Ovary (tissue), 9 donors: ENCODE data around the gene RAB3A. TPM values are rescaled to one million over a fixed set of nuclear protein-coding genes. Genes with fewer than 3 reads are reported as not detected.

Experiments
- DNase-seq, 5 donors: peaks; one replicate each; pipeline ENCODE4 v3.0.0-alpha.2; 2019 to 2020
- H3K27ac ChIP-seq, 2 donors: fragments of 200-600 bp; one replicate each; pipeline versions ENCODE4 v1.5.1 to v1.8.0; 2019 to 2022
- H3K27me3 ChIP-seq: fragments of 200-600 bp; one replicate; pipeline ENCODE4 v1.8.0; 2022
- H3K36me3 ChIP-seq: fragments of 200-600 bp; sonication (generic); one replicate; pipeline ENCODE4 v1.5.1; 2019
- H3K4me1 ChIP-seq: one replicate; pipeline ENCODE4 v1.8.1; 2013; ENCODE audit warnings: mild to moderate bottlenecking, moderate library complexity; ENCODE audit not compliant: insufficient read depth
- H3K4me3 ChIP-seq: fragments of 200-600 bp; sonication (generic); one replicate; pipeline ENCODE4 v1.5.1; 2017
- H3K9me3 ChIP-seq, 2 donors: fragments of 200-600 bp in 1 of 2; sonication (generic) in 1 of 2; one replicate each; pipeline versions ENCODE4 v1.5.1 to v1.8.1; 2013 to 2019; ENCODE audit warnings: mild to moderate bottlenecking in 1 of 2, moderate library complexity in 1 of 2
- CTCF ChIP-seq, 3 donors: fragments of 450-650 bp in 2 of 3; fragments of 200-600 bp in 1 of 3; IDR thresholded peaks; one replicate each; pipeline versions ENCODE4 v1.5.1 to v1.8.0; 2016 to 2022; ENCODE audit warnings: antibody characterized with exemption in 3 of 3, mild to moderate bottlenecking in 1 of 3
- EP300 ChIP-seq: sonication (generic); formaldehyde crosslinking; IDR thresholded peaks from one replicate; pipeline ENCODE4 v1.6.1; 2017; ENCODE audit warnings: antibody characterized with exemption
- POLR2A ChIP-seq: fragments of 450-650 bp; IDR thresholded peaks from one replicate; pipeline ENCODE4 v1.6.1; 2017; ENCODE audit warnings: antibody characterized with exemption, mild to moderate bottlenecking, moderate library complexity
- WGBS, 3 donors: extraction: QIAGEN DNeasy Blood & Tissue Kit in 1 of 3; methylation state at CpG; one replicate each; pipeline versions ENCODE4 v1.1.5 to v1.1.7; 2013 to 2017; 5-methylcytosine and 5-hydroxymethylcytosine counted together
- intact Hi-C, 4 donors: fragments of 100-400 bp; cut with DNase I; formaldehyde crosslinking; loops; one replicate each; pipeline versions ENCODE4 v1.11.0 to v1.15.1; 2022 to 2023
- polyA plus RNA-seq, 2 donors: library from polyadenylated mRNA; stranded (reverse); fragments of 200-250 nt in 1 of 2; fragments of 350-450 nt in 1 of 2; fragmentation: Illumina TruSeq in 1 of 2; extraction: RNeasy Lipid Tissue Mini Kit (QIAGEN cat#74804) in 1 of 2; gene quantifications; one replicate each; pipeline ENCODE4 v1.2.3, GENCODE V29; 2013 to 2014
- total RNA-seq, 7 donors: library from RNA; depleted of rRNA in 2 of 7; stranded (reverse); fragments of >200 nt in 2 of 7; fragmentation: NEBNext Ultra II Directional in 3 of 7; extraction: Animal tissue kit (Norgen Biotek cat#: 25700) in 3 of 7; gene quantifications; one replicate each; pipeline versions ENCODE4 v1.1.0 to v1.2.4, GENCODE V29; 2016 to 2023
- donor health status: DM: no; HTN: no; CAD: no; lungs with moderate emphysema.
- donor health status: DM: no; HTN: no; CAD: no.
- donor health status: Bipolar disorder and iron deficiency.
- donor health status: DM: yes; HTN: yes; CAD: no.
- donor health status: DM: no; HTN: no; CAD: no.
- donor health status: DM: yes; HTN: yes; CAD: no.

The RAB3A gene
- total and polyA plus RNA-seq, 9 donors, result 1.9 to 32.9 (median 7.9) TPM

DNA sequence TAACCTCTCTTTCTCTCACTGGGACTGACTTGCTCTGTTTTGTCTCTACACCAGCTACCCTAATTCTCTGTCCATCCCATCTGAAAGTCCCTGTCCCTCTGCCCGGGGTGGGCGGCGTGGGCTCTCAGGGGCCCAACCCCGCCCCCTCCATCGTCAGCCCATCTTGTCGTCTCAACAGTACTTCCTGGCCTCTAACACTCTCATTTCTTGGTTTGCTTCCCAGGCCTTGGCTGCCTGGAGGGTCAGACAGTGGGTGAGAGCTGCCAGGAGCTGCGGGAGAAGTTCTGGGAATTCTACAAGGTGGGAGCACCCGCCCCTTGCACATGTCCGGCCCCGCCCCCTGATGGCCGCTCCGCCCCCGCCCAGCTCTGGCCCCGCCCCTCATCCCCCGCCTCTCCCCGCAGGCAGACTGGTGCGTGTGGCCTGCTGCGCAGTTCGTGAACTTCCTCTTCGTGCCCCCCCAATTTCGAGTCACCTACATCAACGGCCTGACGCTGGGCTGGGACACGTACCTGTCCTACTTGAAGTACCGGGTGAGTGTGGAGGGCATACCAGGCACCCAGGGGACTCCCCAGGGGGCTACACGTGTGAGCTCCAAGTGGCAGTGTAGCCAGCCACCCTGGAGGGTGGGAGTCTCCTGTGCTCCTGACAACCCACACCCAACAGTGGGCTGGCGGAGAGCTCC lies 9.1 kb downstream of the RAB3A start:
- WGBS, 3 donors, result 14 to 22% (median 16%) methylated on average over 25 to 27 of the region's 27 CpGs
- no peaks in the 10 kb centered on the region for H3K9me3 ChIP-seq
- peak overlapping the region; percentile 62 for H3K4me3 ChIP-seq
- H3K27ac ChIP-seq, result peak overlapping the region in 1 of 2 donors; percentile 66
- no peaks in the 10 kb centered on the region for H3K27me3 ChIP-seq
- H3K4me1 ChIP-seq, result peaks cover 6% of the 10 kb centered on the region
- TF ChIP-seq EP300, result no peak
- TF ChIP-seq CTCF (IDR thresholded peaks at IDR 0.05), result no peak
- no peak for TF ChIP-seq POLR2A
- intact Hi-C loops, result loop anchor here in 2 of 4 donors (5.0 to 10.0 kb wide), 3 partner anchors 60 to 220 kb away; partner anchors contain the start of gene SSBP4 (in 1 of the 2)
- H3K36me3 ChIP-seq, result no peaks in the 10 kb centered on the region
- DNase-seq, result peak; percentile 79 to 87 (median 82)

DNA sequence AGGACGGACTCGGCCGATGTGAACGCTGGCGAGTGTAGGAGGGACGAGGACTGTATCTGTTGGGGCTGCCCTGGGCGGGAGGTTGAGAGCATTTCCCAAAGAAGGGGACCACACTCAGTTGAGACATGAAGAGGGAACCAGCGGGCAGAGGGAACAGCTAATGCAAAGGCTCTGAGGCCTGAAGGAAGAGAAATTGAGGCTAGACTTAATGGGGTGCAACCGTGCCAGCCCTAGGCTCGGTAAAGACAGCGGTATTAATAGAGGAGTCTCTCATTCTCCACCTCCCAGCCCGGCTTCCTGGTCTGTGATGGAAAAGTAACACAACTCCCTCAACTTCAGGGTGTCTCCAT lies 9.7 kb downstream of the RAB3A start:
- no peak for DNase-seq
- intact Hi-C loops, result loop anchor here in 2 of 4 donors (5.0 to 10.0 kb wide), 3 partner anchors 61 to 221 kb away; partner anchors contain the start of gene SSBP4 (in 1 of the 2)
- Histone ChIP-seq H3K27me3 (no peaks in the 10 kb centered on the region), H3K4me3 (peak overlapping the region; percentile 62), H3K36me3 (no peaks in the 10 kb centered on the region), H3K9me3 (no peaks in the 10 kb centered on the region), H3K4me1 (peaks cover 6% of the 10 kb centered on the region), H3K27ac (peak overlapping the region in 1 of 2 donors; percentile 66)
- TF ChIP-seq CTCF (IDR thresholded peaks at IDR 0.05) (no peak), POLR2A (no peak)
- WGBS, 3 donors, result 30 to 41% (median 33%) methylated on average over 12 of the region's 12 CpGs

GRCh38 chr19:18193388-18194180 lies 10.3 kb downstream of the RAB3A start:
- H3K9me3 ChIP-seq, result no peaks in the 10 kb centered on the region
- no peak for TF ChIP-seq EP300
- no peak for TF ChIP-seq CTCF (IDR thresholded peaks at IDR 0.05)
- no peak for TF ChIP-seq POLR2A
- DNase-seq, result peak in 3 of 5 donors; percentile 63 to 82 (median 77)
- WGBS, 3 donors, result 2 to 7% (median 5%) methylated on average over 29 to 46 of the region's 46 CpGs
- H3K27me3 ChIP-seq, result no peaks in the 10 kb centered on the region
- intact Hi-C loops, result loop anchor here in 3 of 4 donors (2.0 to 10.0 kb wide), 4 partner anchors 59 to 221 kb away; partner anchors contain the start of gene SSBP4 (in 1 of the 3)
- H3K4me1 ChIP-seq, result peaks cover 6% of the 10 kb centered on the region
- H3K4me3 ChIP-seq, result peak overlapping the region; percentile 62
- peak overlapping the region; percentile 81 to 95 for H3K27ac ChIP-seq
- no peaks in the 10 kb centered on the region for H3K36me3 ChIP-seq

GRCh38 chr19:18192673-18193387 lies 11.0 kb downstream of the RAB3A start, which contains the start of gene MPV17L2:
Gene MPV17L2, plus strand, starts transcription at chr19:18193218. Its CDS starts 64 bp downstream, at chr19:18193282.
- WGBS, 3 donors, result 0 to 1% (median 0%) methylated on average over 41 to 74 of the region's 74 CpGs
- intact Hi-C loops, result loop anchor here in 3 of 4 donors (2.0 to 10.0 kb wide), 4 partner anchors 60 to 222 kb away; partner anchors contain the start of gene SSBP4 (in 1 of the 3)
- peak; percentile 98 to 100 (median 99) for DNase-seq
- Histone ChIP-seq H3K27ac (peak within 1 kb of the TSS; percentile 81 to 95), H3K4me1 (peaks cover 6% of the 10 kb centered on the region), H3K36me3 (no peaks in the 10 kb centered on the region), H3K27me3 (no peaks in the 10 kb centered on the region), H3K9me3 (no peaks in the 10 kb centered on the region), H3K4me3 (peak within 1 kb of the TSS; percentile 62)
- TF ChIP-seq CTCF (IDR thresholded peaks at IDR 0.05) (peak in 2 of 3 donors; percentile 2 to 23), EP300 (peak; percentile 37), POLR2A (peak; percentile 93)
